ENCODE data around the gene NUAK2.

GRCh38 chr1:205344066-205344928 is 22.8 kb upstream of the NUAK2 start:
- TF ChIP-seq CTCF (IDR thresholded peaks at IDR 0.05; ENCODE audit: poor library complexity, severe bottlenecking) (no peak), EZH2 (IDR thresholded peaks at IDR 0.05; ENCODE audit: borderline replicate concordance, insufficient read depth, low read length, poor library complexity, severe bottlenecking) (no peak), EP300 (conservative IDR thresholded peaks at IDR 0.05; ENCODE audit: poor library complexity, severe bottlenecking) (peak; percentile 16), POLR2AphosphoS5 (IDR thresholded peaks at IDR 0.05) (peak; percentile 5), RAD21 (conservative IDR thresholded peaks at IDR 0.05) (no peak), MXI1 (conservative IDR thresholded peaks at IDR 0.05; ENCODE audit: poor library complexity, severe bottlenecking) (peak; percentile 20), TAF1 (IDR thresholded peaks at IDR 0.05; ENCODE audit: low read depth) (peak; percentile 46)
- TF ChIP-seq, protein P1, sequence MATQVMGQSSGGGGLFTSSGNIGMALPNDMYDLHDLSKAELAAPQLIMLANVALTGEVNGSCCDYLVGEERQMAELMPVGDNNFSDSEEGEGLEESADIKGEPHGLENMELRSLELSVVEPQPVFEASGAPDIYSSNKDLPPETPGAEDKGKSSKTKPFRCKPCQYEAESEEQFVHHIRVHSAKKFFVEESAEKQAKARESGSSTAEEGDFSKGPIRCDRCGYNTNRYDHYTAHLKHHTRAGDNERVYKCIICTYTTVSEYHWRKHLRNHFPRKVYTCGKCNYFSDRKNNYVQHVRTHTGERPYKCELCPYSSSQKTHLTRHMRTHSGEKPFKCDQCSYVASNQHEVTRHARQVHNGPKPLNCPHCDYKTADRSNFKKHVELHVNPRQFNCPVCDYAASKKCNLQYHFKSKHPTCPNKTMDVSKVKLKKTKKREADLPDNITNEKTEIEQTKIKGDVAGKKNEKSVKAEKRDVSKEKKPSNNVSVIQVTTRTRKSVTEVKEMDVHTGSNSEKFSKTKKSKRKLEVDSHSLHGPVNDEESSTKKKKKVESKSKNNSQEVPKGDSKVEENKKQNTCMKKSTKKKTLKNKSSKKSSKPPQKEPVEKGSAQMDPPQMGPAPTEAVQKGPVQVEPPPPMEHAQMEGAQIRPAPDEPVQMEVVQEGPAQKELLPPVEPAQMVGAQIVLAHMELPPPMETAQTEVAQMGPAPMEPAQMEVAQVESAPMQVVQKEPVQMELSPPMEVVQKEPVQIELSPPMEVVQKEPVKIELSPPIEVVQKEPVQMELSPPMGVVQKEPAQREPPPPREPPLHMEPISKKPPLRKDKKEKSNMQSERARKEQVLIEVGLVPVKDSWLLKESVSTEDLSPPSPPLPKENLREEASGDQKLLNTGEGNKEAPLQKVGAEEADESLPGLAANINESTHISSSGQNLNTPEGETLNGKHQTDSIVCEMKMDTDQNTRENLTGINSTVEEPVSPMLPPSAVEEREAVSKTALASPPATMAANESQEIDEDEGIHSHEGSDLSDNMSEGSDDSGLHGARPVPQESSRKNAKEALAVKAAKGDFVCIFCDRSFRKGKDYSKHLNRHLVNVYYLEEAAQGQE (IDR thresholded peaks at IDR 0.05; ENCODE audit: borderline replicate concordance): no peak
